Measurements from ENCODE around the gene HSD11B2. TPM values are rescaled to one million over a fixed set of nuclear protein-coding genes. Genes with fewer than 3 reads are reported as not detected.

The HSD11B2 gene
- total RNA-seq, 1 donor from 2014 or later: 2.6 TPM

DNA sequence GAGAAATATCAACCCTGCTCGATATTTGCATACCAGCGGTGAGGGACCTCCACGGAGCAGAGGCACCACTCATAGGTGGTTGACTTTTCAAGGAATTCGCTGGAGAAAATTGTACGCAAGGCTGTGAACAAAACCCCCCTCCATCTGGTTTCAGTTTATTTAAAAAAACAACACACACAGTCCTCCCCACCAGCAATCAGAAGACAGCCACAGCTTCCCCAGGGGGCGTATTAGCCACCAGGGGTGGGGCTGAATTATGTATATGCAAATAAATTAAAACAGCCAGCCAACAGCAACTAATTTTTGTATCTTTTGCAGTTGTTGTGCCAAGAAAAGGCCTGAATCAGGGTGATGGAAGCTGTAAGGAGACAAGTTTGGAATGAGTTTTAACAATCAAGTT lies 5.9 kb upstream of the HSD11B2 start:
- Histone ChIP-seq H3K27me3 (ENCODE audit: control insufficient read depth in 3 of 3, insufficient read depth in 3 of 3, low read length in 3 of 3) (peaks cover 0 to 9% (median 3%) of the 10 kb centered on the region in 3 donors), H3K9me3 (ENCODE audit: control insufficient read depth in 3 of 3, low read length in 3 of 3) (no peaks in the 10 kb centered on the region), H3K36me3 (ENCODE audit: control insufficient read depth in 3 of 3, insufficient read depth in 3 of 3, low read length in 3 of 3) (no peaks in the 10 kb centered on the region), H3K4me3 (ENCODE audit: low read length in 3 of 3) (no peak overlapping the region), H3K9ac (ENCODE audit: low read depth in 1 of 3, low read length in 3 of 3) (no peak overlapping the region), H3K27ac (ENCODE audit: low read depth, low read length) (no peak overlapping the region), H3K4me1 (ENCODE audit: control insufficient read depth in 3 of 3, insufficient read depth in 3 of 3, low read length in 3 of 3) (peaks cover 10 to 18% (median 18%) of the 10 kb centered on the region in 3 donors)

GRCh38 chr16:67425580-67425979 lies 5.3 kb upstream of the HSD11B2 start:
- H3K4me3 ChIP-seq (ENCODE audit: low read length in 3 of 3): no peak overlapping the region
- no peaks in the 10 kb centered on the region for H3K36me3 ChIP-seq (ENCODE audit: control insufficient read depth in 3 of 3, insufficient read depth in 3 of 3, low read length in 3 of 3)
- peaks cover 10 to 23% (median 23%) of the 10 kb centered on the region in 3 donors for H3K4me1 ChIP-seq (ENCODE audit: control insufficient read depth in 3 of 3, insufficient read depth in 3 of 3, low read length in 3 of 3)
- H3K9ac ChIP-seq (ENCODE audit: low read depth in 1 of 3, low read length in 3 of 3): no peak overlapping the region
- no peaks in the 10 kb centered on the region for H3K9me3 ChIP-seq (ENCODE audit: control insufficient read depth in 3 of 3, low read length in 3 of 3)
- no peak overlapping the region for H3K27ac ChIP-seq (ENCODE audit: low read depth, low read length)
- H3K27me3 ChIP-seq (ENCODE audit: control insufficient read depth in 3 of 3, insufficient read depth in 3 of 3, low read length in 3 of 3): peaks cover 0 to 11% (median 3%) of the 10 kb centered on the region in 3 donors

GRCh38 chr16:67426022-67426421 lies 4.9 kb upstream of the HSD11B2 start:
- H3K9ac ChIP-seq (ENCODE audit: low read depth in 1 of 3, low read length in 3 of 3): no peak overlapping the region
- no peaks in the 10 kb centered on the region for H3K36me3 ChIP-seq (ENCODE audit: control insufficient read depth in 3 of 3, insufficient read depth in 3 of 3, low read length in 3 of 3)
- H3K4me3 ChIP-seq (ENCODE audit: low read length in 3 of 3): no peak overlapping the region
- H3K4me1 ChIP-seq (ENCODE audit: control insufficient read depth in 3 of 3, insufficient read depth in 3 of 3, low read length in 3 of 3): peaks cover 10 to 24% (median 24%) of the 10 kb centered on the region in 3 donors
- no peak overlapping the region for H3K27ac ChIP-seq (ENCODE audit: low read depth, low read length)
- H3K27me3 ChIP-seq (ENCODE audit: control insufficient read depth in 3 of 3, insufficient read depth in 3 of 3, low read length in 3 of 3): peaks cover 0 to 11% (median 3%) of the 10 kb centered on the region in 3 donors
- H3K9me3 ChIP-seq (ENCODE audit: control insufficient read depth in 3 of 3, low read length in 3 of 3): no peaks in the 10 kb centered on the region

DNA sequence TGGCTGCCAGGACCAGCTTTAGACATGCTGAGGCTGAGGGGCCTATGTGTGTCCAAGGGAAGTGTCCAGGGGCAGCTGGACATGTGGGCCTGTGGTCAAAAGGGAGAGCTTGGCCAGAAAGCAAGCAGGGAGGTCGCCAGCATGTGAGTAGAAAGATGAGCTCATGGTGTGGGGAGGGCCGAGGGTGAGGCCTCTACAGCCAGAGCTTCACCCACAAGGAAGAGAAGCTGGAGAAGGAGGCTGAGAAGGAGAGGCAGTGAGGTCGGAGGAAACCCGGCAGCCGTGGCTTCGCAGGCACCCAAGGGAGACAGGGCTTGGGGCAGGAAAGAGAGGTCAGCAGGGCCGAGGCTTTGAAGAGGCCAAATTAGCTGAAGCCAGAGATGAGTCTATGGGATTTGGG lies 4.0 kb upstream of the HSD11B2 start:
- Histone ChIP-seq H3K4me1 (ENCODE audit: control insufficient read depth in 3 of 3, insufficient read depth in 3 of 3, low read length in 3 of 3) (peaks cover 17 to 31% (median 31%) of the 10 kb centered on the region in 3 donors), H3K27ac (ENCODE audit: low read depth, low read length) (peak overlapping the region; percentile 8), H3K9me3 (ENCODE audit: control insufficient read depth in 3 of 3, low read length in 3 of 3) (no peaks in the 10 kb centered on the region), H3K4me3 (ENCODE audit: low read length in 3 of 3) (no peak overlapping the region), H3K9ac (ENCODE audit: low read depth in 1 of 3, low read length in 3 of 3) (no peak overlapping the region), H3K27me3 (ENCODE audit: control insufficient read depth in 3 of 3, insufficient read depth in 3 of 3, low read length in 3 of 3) (peaks cover 0 to 11% (median 3%) of the 10 kb centered on the region in 3 donors), H3K36me3 (ENCODE audit: control insufficient read depth in 3 of 3, insufficient read depth in 3 of 3, low read length in 3 of 3) (no peaks in the 10 kb centered on the region)

DNA sequence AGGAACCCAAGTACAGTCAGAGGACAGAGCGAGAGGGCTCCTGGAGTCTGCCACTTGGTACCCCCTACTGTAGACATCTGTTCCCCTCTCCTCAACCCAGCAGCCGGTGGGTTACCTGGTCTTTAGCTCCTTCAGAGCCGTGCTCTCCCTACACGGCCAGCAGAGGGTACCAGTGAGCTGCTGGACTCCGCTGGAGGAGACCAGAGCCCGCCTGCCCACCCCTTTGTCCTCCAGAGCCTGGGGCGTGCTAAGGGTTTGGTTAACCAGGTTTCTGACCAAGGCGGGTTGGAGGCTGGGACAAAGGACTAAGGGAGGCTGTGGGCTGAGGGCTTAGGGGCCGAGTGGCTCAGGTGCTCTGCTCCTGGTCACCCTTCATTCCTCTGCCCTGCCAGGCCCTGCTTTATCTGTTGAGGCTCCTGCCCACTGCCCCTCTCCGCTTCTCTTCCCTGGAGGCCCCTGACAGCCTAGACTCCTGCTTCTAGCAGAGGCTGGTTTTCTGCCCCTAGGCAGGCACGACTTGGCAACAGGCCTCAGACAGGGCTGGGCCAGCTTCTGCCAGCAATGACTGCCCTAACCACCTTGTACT lies 2.7 kb upstream of the HSD11B2 start:
- Histone ChIP-seq H3K4me1 (ENCODE audit: control insufficient read depth in 3 of 3, insufficient read depth in 3 of 3, low read length in 3 of 3) (peaks cover 21 to 38% (median 31%) of the 10 kb centered on the region in 3 donors), H3K9me3 (ENCODE audit: control insufficient read depth in 3 of 3, low read length in 3 of 3) (no peaks in the 10 kb centered on the region), H3K27me3 (ENCODE audit: control insufficient read depth in 3 of 3, insufficient read depth in 3 of 3, low read length in 3 of 3) (peaks cover 0 to 11% (median 3%) of the 10 kb centered on the region in 3 donors), H3K4me3 (ENCODE audit: low read length in 3 of 3) (no peak overlapping the region), H3K9ac (ENCODE audit: low read depth in 1 of 3, low read length in 3 of 3) (peak overlapping the region in 1 of 3 donors; percentile 62), H3K27ac (ENCODE audit: low read depth, low read length) (no peak overlapping the region), H3K36me3 (ENCODE audit: control insufficient read depth in 3 of 3, insufficient read depth in 3 of 3, low read length in 3 of 3) (no peaks in the 10 kb centered on the region)

DNA sequence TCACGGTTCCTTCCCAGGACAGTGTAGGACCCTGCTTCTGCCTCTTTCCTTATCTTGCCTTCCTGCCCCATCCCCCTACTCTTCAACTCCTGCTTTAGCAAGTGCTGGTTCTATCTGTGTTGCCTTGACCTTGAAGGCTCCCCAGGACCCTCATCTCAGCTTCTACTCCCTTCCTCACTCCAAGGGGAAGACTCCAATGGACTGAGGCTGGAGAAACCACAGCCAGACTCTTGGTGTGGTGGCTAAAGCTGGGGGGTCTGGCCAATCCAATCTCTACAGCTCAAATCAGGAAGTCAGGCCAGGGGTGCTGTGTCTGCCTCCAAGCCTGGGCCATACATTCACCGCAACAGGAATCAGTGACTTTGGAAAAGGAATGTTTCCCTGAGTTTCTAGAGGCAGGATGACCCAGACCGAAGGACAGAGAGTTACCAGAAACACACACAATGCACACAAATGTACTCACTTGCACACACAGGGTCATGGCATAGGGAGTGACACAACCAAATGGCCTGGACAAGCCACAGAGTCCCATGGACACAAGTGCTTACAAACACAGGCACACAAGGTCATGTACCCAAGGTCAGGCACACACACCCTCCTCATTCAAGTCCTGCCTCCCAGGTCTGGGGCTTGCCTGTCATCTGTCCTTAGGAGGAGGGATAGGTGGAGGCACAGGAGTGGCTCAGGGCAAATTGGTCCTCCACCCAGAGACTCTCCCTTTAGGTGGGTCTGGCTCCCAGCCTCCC lies 1.7 kb upstream of the HSD11B2 start:
- Histone ChIP-seq H3K27me3 (ENCODE audit: control insufficient read depth in 3 of 3, insufficient read depth in 3 of 3, low read length in 3 of 3) (peaks cover 0 to 11% (median 3%) of the 10 kb centered on the region in 3 donors), H3K9ac (ENCODE audit: low read depth in 1 of 3, low read length in 3 of 3) (no peak overlapping the region), H3K36me3 (ENCODE audit: control insufficient read depth in 3 of 3, insufficient read depth in 3 of 3, low read length in 3 of 3) (no peaks in the 10 kb centered on the region), H3K4me3 (ENCODE audit: low read length in 3 of 3) (no peak overlapping the region), H3K4me1 (ENCODE audit: control insufficient read depth in 3 of 3, insufficient read depth in 3 of 3, low read length in 3 of 3) (peaks cover 21 to 38% (median 31%) of the 10 kb centered on the region in 3 donors), H3K27ac (ENCODE audit: low read depth, low read length) (no peak overlapping the region), H3K9me3 (ENCODE audit: control insufficient read depth in 3 of 3, low read length in 3 of 3) (no peaks in the 10 kb centered on the region)

GRCh38 chr16:67429799-67430503 lies 970 bp upstream of the HSD11B2 start:
- Histone ChIP-seq H3K9ac (ENCODE audit: low read depth in 1 of 3, low read length in 3 of 3) (peak overlapping the region in 1 of 3 donors; percentile 66), H3K4me3 (ENCODE audit: low read length in 3 of 3) (peak overlapping the region in 2 of 3 donors; percentile 54 to 63), H3K27me3 (ENCODE audit: control insufficient read depth in 3 of 3, insufficient read depth in 3 of 3, low read length in 3 of 3) (peaks cover 0 to 9% (median 3%) of the 10 kb centered on the region in 3 donors), H3K36me3 (ENCODE audit: control insufficient read depth in 3 of 3, insufficient read depth in 3 of 3, low read length in 3 of 3) (no peaks in the 10 kb centered on the region), H3K9me3 (ENCODE audit: control insufficient read depth in 3 of 3, low read length in 3 of 3) (no peaks in the 10 kb centered on the region), H3K4me1 (ENCODE audit: control insufficient read depth in 3 of 3, insufficient read depth in 3 of 3, low read length in 3 of 3) (peaks cover 21 to 38% (median 31%) of the 10 kb centered on the region in 3 donors), H3K27ac (ENCODE audit: low read depth, low read length) (no peak overlapping the region)

DNA sequence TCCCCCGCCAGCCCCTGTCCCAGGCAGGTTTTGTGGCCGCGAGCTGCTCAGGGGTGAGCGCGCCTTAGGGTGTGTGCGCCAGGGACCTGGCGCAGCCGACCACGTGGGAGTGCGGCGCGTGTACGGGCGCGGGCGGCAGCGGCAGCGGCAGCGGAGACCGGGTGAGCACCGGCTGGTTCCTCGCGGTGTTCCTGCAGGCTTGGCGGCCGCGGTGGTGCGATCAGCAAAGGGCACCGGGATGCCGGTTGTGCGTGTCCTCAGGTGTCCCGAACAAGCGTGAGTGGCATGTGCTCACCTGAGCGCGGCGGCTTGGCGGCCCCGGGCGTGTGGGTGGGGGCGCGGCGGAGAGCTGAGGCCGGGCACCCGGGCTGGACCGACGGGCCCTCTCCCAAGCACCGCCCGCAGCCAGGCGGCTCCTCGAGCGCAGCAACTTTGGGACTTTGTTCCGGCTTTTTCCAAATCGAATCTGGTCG lies 381 bp upstream of the HSD11B2 start:
- Histone ChIP-seq H3K4me1 (ENCODE audit: control insufficient read depth in 3 of 3, insufficient read depth in 3 of 3, low read length in 3 of 3) (peaks cover 21 to 43% (median 33%) of the 10 kb centered on the region in 3 donors), H3K36me3 (ENCODE audit: control insufficient read depth in 3 of 3, insufficient read depth in 3 of 3, low read length in 3 of 3) (peaks cover 0 to 2% (median 0%) of the 10 kb centered on the region in 3 donors), H3K27ac (ENCODE audit: low read depth, low read length) (no peak overlapping the region), H3K27me3 (ENCODE audit: control insufficient read depth in 3 of 3, insufficient read depth in 3 of 3, low read length in 3 of 3) (peaks cover 0 to 9% (median 3%) of the 10 kb centered on the region in 3 donors), H3K4me3 (ENCODE audit: low read length in 3 of 3) (peak overlapping the region in 2 of 3 donors; percentile 54 to 63), H3K9ac (ENCODE audit: low read depth in 1 of 3, low read length in 3 of 3) (peak overlapping the region in 1 of 3 donors; percentile 66), H3K9me3 (ENCODE audit: control insufficient read depth in 3 of 3, low read length in 3 of 3) (no peaks in the 10 kb centered on the region)

DNA sequence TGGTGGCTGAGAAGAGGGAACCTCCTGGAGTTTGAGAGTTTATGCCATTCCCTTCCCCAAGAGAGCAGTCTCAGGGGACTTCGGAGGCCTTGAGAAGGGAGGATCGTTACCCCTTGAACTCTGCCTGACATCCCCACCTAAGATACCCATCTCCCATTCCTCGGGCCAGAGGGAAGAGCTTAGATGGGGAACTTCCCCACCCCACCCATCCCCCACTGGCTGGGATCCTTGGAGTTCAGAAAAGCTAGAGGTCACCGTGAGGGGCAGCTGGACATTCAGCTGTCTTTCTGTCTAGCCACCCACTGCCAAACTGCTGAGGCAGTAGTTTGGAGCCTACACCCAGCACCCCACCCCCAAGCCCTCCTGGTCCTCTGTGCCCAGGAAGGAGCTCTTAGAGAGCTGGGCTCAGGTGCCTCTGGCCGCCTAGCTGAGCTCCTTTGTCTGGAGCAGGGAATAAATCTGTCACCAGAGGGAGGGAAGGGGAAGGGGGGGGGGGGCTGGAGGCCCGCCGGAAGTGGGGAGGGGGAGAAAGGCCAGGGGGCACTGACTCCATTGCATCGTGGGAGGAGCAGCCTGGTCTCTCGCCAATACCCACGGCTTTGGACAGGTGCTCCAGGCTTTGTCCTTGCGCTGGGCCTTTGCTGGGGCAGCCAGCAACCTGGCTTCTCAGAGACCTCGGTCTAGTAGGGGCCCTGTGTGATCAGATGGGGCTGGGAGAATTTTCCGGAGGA lies 1.0 kb downstream of the HSD11B2 start:
- peak overlapping the region; percentile 30 for H3K27ac ChIP-seq (ENCODE audit: low read depth, low read length)
- H3K9ac ChIP-seq (ENCODE audit: low read depth in 1 of 3, low read length in 3 of 3): peak overlapping the region in 2 of 3 donors; percentile 53 to 74
- peaks cover 21 to 46% (median 31%) of the 10 kb centered on the region in 3 donors for H3K4me1 ChIP-seq (ENCODE audit: control insufficient read depth in 3 of 3, insufficient read depth in 3 of 3, low read length in 3 of 3)
- H3K27me3 ChIP-seq (ENCODE audit: control insufficient read depth in 3 of 3, insufficient read depth in 3 of 3, low read length in 3 of 3): peaks cover 0 to 9% (median 3%) of the 10 kb centered on the region in 3 donors
- no peaks in the 10 kb centered on the region for H3K9me3 ChIP-seq (ENCODE audit: control insufficient read depth in 3 of 3, low read length in 3 of 3)
- H3K4me3 ChIP-seq (ENCODE audit: low read length in 3 of 3): peak overlapping the region; percentile 51 to 65 (median 62)
- H3K36me3 ChIP-seq (ENCODE audit: control insufficient read depth in 3 of 3, insufficient read depth in 3 of 3, low read length in 3 of 3): peaks cover 2 to 4% (median 2%) of the 10 kb centered on the region in 3 donors

All from skeletal muscle tissue (tissue), 4 donors.